GM12874 (cell line): ENCODE data around the gene TUBA4B.

ENCODE experiments used
- TF ChIP-seq, protein P1 (sequence below): IDR thresholded peaks from 2 replicates; pipeline ENCODE4 v1.5.1; 2011; ENCODE audit warnings: low read depth, mild to moderate bottlenecking, control low read depth, low read length, moderate library complexity; ENCODE audit not compliant: insufficient read depth

Gene TUBA4B

DNA sequence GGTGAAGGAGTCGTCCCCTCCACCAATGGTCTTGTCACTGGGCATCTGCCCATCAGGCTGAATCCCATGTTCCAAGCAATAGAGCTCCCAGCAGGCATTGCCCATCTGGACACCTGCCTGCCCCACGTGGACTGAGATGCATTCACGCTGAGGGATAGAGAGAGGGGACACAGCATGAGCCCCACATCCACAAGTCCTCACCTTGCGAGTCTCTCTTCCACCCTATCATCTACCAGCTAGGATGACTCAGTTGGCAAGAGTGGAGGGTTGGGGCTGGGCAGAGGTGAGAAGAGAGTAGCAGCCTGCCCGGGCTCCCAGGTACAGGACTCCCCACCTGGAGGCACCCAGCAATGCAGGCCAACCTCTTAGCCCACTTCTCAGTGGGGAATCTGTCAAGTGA, 959 bp upstream of the TUBA4B start:
- TF ChIP-seq, protein P1, sequence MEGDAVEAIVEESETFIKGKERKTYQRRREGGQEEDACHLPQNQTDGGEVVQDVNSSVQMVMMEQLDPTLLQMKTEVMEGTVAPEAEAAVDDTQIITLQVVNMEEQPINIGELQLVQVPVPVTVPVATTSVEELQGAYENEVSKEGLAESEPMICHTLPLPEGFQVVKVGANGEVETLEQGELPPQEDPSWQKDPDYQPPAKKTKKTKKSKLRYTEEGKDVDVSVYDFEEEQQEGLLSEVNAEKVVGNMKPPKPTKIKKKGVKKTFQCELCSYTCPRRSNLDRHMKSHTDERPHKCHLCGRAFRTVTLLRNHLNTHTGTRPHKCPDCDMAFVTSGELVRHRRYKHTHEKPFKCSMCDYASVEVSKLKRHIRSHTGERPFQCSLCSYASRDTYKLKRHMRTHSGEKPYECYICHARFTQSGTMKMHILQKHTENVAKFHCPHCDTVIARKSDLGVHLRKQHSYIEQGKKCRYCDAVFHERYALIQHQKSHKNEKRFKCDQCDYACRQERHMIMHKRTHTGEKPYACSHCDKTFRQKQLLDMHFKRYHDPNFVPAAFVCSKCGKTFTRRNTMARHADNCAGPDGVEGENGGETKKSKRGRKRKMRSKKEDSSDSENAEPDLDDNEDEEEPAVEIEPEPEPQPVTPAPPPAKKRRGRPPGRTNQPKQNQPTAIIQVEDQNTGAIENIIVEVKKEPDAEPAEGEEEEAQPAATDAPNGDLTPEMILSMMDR, result no peak

DNA sequence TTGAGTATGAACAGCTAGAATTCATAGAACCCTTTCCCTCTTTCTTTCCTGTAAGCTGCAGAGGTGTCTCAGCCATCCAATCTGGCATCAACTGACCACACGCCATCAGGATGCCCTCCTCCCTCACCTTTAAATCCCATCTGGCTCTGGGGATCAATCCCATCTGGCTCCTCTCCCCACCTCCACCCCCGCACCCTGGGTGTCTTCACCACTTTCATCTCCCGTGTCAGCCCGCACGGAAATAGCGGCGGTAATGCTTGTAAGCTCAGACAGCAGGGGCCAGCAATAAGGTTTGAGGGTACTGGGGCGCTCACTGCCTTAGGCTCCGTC, 508 bp upstream of the TUBA4B start:
- TF ChIP-seq, protein P1, result no peak

DNA sequence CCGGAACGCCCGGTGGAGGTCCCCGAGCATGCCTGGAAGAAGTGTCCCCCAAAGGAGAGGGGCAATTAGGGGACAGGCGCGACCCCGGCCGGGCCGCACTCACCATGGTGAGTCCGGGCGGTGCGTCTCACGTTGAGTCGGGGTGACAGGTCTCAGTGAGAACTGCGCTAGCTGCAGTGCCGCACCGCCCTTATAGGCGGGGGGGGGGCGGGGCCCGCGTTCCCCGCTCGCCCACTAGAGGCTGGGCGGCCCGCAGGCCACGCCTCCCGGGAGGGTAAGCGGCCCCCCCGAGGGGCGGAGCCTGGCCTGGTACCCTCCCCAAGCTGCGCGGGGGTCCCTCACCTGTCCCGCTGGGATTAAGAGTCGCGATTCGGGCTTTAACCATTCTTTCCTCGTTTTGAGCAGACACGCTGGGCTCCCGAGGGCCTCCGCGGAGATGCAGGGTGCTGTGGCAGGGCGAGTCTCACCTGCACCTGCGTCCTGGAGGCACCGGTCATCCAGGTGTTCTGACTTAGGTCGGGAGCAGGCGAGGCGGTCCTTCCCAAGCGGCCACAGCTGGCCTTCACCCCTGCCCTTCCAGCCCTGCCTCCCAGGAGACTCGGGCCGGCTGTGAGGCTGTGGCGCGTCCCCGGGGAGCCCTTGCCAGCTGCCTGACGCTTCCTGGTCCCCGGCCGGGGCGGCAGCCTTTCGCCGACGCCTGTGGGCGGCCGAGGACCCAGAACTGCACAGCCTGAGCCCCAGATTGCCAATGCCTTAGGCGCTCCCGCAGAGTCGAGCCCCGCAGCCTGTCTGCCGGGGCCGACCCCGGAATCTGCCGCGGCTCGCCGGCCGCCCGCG, 928 bp downstream of the TUBA4B start, which contains the start of gene TUBA4A:
Gene TUBA4A (minus strand): TSS at position 166 of the 837 bp plus-strand sequence. CDS start 60 bp downstream, at position 106.
- TF ChIP-seq, protein P1, result no peak

DNA sequence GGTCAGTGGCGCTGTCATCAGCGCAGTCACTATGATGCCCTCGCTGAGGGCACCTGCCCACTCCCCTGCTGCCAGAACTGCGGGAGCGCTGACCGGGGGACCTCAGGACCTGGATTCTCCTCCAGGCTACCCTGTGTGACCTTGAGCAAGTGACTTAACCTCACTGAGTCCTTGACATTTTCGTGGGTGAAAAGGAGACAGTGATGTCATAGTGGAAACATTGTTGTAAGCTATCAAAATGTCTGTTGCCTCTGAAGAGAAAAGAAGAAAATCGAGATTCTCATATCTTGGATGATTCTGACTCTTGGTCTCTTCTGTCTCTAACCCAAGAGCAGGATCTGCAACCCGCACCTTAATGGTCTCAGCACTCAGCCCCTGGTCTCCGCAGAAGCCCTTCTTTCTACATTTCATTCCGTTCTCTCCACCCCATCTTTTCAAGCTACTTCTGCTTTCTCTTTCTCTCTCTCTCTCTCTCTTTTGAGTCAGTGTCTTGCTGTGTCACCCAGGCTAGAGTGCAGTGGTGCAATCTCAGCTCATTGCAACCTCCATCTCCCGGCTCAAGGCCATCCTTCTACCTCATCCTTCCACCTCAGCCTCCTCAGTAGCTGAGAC, 1.7 kb downstream of the TUBA4B start:
- TF ChIP-seq, protein P1, result no peak

DNA sequence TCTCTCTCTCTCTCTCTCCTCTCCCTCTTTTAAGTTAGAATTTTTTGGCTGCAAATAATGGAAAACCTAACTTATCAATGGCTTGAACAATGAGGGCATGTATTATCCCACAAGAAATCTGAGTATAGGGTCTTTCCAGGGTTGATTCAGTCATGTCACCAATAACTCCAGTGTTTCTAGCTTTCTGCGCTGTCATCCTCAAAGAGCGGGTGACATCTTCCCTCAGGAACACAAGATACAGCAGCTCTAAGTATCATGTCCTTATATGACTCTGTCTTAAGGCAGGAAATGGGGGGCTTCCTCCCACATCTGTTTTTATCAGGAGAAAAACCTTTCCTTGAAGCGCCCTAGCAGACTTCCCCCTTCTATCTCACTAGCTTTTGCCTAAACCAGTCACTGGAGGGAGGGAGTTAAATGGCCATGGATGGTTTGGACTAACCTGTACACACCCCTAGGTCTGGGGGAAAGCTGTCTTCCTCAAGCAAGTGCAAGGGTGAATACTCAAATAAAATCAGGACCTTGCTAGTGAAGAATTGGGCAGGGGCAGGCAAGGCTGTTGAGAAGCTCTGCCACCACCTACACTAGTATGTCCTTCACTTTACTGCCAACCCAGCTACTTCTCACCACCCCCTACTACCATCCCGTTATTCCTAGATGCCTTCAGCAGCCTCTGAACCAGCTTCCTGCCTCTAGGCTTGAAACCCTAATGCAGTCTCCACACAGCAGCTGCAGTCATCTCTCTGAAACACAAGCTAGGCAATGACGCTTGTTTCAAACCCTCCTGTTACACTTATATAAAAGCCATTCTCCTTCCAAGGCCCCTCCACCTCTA, 8.2 kb downstream of the TUBA4B start:
- TF ChIP-seq, protein P1, result no peak

DNA sequence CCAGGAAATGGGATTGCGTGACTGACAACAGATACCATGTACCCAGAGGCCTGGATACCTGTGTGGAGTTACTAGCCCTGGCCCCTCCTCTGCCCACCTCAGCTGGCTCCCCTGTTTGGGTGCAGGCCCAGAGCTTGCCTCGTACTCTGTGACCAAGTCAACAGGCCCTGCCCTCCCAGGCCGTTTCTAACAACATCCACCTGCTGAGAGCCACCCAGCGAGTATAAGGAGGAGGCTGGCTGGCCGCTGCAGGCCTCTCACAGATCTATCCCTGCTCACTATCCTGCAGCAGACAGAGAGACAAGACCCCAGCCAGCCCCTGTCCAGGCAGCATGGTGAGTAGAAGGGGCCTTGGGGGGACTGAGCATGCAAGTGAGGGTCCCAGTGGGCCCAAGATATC, 13.2 kb downstream of the TUBA4B start:
- TF ChIP-seq, protein P1, result no peak

DNA sequence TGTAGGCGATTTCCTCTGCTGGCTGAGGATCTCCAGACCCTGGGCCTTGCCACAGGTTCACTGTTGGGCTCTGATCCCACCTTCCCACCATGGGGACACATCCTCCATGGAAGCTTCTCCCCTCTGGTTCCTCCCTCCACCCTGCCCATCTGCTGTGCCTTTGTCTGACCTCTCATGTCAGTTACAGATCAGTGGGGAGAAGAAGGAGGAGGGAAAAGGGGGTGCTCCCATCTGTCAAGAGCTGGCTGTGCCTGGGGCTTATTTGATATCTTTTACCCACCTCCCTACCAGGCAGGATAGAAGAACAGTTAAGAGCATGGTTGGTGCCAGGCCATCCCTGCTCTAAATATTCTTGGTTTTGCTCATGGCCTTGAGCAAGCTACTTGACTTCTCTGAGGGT, 13.8 kb downstream of the TUBA4B start:
- TF ChIP-seq, protein P1, result no peak
